Stomach (tissue), 4 donors: ENCODE data around the gene TMEM255B.

Experiments
- POLR2A ChIP-seq, 4 donors: fragments of 450-650 bp; IDR thresholded peaks; one replicate each; pipeline ENCODE4 v1.6.1; 2016; ENCODE audit warnings: antibody characterized with exemption in 4 of 4, control low read depth in 2 of 4, mild to moderate bottlenecking in 1 of 4, moderate library complexity in 1 of 4
- POLR2AphosphoS5 ChIP-seq, 3 donors: sonication (generic); formaldehyde crosslinking; IDR thresholded peaks; one replicate each; pipeline ENCODE4 v1.6.1; 2016; ENCODE audit warnings: antibody characterized with exemption in 3 of 3
- TF ChIP-seq, protein P1 (sequence below), 7 experiments: fragments of 450-650 bp in 4 of 7; fragments of 200-600 bp in 3 of 7; sonication (generic) in 3 of 7; IDR thresholded peaks; one replicate each; pipeline ENCODE4 v1.5.1; 2016 to 2019; ENCODE audit warnings: antibody characterized with exemption in 7 of 7, control low read depth in 2 of 7, mild to moderate bottlenecking in 1 of 7

DNA sequence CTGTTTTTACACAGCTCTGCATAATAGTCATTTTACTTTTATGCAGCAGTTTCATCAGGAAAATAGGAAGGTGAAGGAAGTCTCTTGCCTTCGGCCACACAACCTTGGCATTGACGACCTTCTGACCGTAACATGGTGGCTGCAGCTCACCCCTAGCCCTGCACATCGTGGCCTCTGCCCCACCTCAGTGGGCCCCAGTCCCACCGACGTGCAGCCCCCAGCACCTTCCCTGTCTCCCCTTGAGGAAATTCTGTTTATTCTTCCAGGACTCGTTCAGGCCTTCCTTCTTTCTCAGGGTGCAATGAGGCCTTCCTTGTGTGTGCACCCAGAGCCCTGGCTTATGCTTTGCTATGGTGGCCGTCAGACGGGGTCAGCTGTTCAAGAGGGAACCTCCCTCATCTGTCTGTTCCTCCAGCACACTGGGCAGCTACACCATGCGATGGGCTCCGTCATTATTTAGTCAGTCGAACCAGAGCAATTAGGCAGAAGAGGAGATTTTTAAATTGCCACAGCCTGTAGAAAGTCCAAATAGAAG lies 33.3 kb downstream of the TMEM255B start:
- TF ChIP-seq, protein P1, sequence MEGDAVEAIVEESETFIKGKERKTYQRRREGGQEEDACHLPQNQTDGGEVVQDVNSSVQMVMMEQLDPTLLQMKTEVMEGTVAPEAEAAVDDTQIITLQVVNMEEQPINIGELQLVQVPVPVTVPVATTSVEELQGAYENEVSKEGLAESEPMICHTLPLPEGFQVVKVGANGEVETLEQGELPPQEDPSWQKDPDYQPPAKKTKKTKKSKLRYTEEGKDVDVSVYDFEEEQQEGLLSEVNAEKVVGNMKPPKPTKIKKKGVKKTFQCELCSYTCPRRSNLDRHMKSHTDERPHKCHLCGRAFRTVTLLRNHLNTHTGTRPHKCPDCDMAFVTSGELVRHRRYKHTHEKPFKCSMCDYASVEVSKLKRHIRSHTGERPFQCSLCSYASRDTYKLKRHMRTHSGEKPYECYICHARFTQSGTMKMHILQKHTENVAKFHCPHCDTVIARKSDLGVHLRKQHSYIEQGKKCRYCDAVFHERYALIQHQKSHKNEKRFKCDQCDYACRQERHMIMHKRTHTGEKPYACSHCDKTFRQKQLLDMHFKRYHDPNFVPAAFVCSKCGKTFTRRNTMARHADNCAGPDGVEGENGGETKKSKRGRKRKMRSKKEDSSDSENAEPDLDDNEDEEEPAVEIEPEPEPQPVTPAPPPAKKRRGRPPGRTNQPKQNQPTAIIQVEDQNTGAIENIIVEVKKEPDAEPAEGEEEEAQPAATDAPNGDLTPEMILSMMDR (IDR thresholded peaks at IDR 0.05) = no peak
- TF ChIP-seq POLR2AphosphoS5 (IDR thresholded peaks at IDR 0.05) (no peak), POLR2A (IDR thresholded peaks at IDR 0.05) (no peak)
